HL-60/S4 treated with retinoic acid at 250 ng/mL for 4 days and 3 days (cell line): ENCODE data around the gene ARHGAP45.

ENCODE experiments used
- in situ Hi-C: fragments of 300-500 bp; cut with MboI; formaldehyde crosslinking; loops from 2 replicates; pipeline ENCODE4 v1.7.0; 2022; ENCODE audit warnings: low sequenced_read_pairs

The ARHGAP45 gene

DNA sequence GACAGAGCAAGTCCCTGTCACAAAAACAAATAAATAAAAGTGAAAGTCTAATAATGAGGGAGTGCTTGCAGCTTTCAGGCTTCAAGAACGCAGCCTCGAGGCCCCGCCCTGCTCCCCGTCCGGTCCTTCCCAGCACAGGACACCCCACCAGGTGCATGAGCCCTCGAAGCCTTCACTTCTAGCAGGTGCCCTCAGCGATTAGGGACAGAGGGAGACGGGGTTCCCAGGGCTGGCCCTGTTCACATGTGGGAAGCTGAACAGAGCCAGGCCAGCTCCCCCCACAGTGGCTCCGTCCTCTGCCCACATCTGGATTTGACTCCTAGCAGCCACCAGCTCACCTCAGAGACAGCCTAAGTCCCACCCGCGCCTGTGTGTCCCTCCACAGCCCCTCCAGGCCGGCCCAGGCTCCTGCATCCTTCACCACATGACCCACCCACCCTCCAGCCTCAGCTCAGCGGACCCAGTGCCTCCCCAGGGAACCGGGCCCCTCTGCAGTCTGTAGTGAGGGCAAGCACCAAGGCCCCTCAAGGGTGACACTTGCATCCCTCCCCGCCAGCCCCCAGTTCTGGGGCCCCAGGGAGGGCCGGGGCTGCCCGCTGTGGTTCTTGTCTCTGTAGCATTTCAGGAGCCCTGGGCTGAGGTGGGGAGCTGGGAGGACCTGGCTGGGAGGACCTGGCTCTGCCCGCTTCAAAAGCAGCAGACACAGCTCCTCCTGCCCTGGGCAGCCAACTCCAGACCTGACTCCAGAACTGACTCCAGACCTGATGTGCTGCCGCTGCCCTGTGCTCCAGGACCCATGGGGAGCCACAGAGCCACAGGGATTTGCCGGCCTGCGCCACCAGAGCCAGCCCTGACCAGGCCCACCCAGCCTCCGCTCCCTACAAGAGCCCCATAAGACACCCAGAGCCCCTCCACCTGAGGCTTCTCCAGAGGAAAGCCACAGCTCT is 64.1 kb downstream of the ARHGAP45 start:
- in situ Hi-C loops: no loop called here

DNA sequence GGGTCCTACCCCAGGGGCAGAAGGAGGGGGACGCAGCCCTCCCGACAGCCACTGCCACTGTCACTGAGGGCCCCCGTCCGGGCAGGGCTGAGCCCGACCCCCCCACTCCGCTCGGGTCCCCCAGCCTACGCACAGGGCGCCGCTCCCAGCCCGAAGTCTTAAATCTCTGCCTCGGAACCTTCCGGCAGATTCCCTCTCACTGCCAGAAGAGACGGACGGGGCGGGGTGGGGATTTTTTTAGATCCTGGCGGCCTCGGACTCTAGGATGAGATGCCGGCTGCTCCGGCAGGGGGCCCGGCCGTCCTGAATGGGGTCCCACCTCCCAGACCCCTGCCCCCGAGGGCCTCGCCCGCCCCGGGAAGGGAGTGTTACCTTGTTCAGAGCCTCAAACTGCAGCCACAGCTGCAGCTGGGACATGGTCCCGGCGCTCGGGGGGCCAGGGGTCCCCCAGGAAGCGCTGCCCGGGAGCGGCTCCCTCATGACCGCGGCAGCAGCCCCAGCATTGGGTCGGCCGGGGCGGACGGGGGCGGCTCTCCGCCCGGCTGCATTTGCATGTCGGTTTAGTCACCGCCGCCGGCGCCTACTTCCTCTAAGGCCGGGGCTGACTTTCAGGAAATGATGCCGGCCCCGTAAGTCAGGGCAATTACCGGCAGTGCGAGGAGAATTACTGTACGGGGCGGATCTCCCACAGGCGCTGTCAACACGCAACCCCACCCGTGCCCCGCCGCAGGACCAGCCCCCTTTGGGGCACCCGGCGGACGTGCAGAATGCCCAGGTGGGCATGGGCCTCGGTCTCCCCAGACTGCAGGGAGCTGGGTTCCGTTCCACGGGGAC is 65.0 kb downstream of the ARHGAP45 start:
- in situ Hi-C loops: no loop called here

DNA sequence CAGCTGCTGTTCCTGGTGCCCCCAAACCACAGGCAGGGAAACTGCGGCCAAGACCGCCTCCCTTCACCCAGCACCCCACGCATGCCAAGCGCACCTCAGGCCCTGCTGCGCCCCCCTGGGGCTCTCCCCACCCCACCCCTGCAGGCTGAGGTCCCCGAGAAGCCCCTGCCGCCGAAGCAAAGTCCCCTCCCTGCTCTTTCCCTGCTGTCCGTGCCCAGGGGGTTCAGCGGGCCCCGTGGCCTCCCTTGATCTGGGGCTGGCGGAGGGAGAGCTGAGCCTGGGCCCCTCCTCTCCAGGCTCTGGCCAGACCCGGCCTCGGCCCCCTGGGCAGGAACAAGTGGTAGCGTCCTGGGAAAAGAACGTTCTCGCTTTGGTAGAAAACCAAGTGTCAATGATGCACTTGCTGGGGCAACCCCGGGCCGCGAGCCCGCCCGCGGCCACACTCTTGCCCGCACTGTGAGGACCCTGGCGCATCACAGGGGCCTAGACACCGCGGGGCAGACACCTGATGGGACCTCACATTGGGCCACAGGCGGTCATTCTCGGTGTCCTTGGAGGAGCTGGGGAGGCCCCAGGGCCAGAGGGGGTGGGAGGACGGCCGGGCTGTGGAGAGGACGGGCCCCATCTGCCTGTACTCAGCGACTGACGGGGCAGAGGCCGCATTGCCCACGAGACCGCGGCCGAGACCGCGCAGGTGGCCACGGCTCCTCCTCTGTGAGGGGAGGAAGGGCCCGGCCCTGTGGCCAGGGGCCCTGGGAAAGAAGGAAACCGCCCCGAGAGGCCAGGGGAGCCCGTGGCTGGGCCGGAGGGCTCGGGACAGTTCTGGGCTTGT is 65.8 kb downstream of the ARHGAP45 start:
- in situ Hi-C loops: no loop called here

DNA sequence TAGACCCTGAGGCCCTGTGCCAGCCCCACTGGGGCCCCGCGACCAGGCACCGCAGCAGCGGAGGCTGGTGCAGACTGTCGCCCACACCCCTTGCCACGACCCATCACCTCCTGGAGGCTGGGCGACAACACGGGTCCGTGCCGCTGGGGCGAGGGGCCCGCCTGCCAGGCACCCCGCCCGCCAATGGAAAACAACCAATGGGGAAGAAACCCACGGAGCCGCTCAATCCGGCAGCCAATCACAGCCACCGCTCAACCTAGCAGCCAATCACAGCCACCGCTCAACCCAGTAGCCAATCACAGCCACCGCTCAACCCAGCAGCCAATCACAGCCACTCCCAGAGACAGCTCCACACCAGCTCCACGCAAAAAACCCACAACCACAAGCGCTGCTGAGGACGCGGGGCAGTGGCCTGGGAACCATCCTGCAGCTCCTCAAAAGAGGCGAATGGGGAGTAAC is 66.5 kb downstream of the ARHGAP45 start:
- in situ Hi-C loops: no loop called here

DNA sequence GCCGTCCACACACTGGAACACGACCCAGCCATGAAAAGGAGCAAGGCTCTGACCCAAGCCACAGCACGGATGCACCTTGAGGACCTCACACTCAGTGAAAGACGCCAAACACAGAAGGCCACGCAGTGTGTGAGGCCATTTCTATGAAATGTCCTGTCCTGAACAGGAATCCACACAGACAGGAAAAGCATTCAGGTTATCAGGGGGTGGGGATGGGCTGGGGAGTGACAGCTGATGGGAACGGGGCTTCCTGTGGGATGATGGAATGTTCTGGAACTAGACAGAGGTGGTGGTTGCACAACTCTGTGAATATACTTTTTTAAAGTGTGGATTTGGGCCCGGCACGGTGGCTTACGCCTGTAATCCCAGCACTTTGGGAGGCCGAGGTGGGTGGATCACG is 67.5 kb downstream of the ARHGAP45 start:
- in situ Hi-C loops: no loop called here

DNA sequence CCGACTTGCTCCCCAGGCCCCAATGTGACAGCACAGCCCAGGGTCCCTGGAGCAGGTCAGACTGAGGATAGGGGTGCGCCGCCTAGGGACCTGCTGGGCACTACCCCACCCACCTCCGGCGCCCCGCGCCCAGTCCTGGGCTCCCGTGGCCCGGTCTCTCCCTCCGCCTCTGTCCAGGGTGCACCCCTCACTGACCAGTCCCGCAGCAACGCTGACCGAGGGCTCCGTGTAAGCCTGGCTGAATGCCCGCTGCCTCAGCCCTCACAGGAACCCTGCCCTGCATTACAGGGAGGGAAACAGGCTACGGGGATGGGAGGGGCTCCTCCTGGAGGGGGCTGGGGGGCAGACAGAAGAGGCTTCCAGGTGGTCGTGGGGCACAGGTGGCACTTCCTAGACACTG is 68.5 kb downstream of the ARHGAP45 start:
- in situ Hi-C loops: no loop called here

DNA sequence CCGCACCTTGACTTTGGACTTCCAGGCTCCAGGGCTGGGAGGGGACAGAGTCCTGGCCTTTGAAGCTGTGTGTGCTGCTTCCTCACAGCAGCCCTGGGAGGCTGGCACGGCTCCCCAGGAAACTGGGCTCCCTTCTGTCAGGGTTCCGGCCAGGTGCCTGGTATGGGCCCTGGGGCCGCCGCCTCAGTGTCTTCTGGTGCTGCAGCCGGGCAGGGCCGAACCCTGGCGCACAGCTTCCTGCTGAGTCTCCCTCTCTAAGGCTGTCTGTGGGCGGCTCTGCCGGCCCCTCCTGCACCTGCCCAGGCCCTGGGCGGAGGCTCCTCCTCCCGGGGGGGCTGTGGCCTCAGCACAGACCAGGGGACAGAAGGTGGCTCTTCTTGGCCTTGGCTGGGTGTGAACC is 69.2 kb downstream of the ARHGAP45 start:
- in situ Hi-C loops: no loop called here
